Neural progenitor cell (in vitro differentiated cells): ENCODE data around the gene RELT. TPM values are rescaled to one million over a fixed set of nuclear protein-coding genes. Genes with fewer than 3 reads are reported as not detected.

Experiments
- DNase-seq: peaks from one replicate; pipeline ENCODE4 v3.0.0-alpha.2; 2016; ENCODE audit warnings: low spot score
- H2AFZ ChIP-seq: fragments of 200-600 bp; sonication (generic); replicated peaks from 2 replicates; pipeline ENCODE4 v1.6.1; 2016; ENCODE audit warnings: antibody characterized with exemption
- H3F3A ChIP-seq: fragments of 200-600 bp; sonication (generic); 2 replicates; pipeline ENCODE4 v1.6.1; 2016; ENCODE audit warnings: antibody characterized with exemption, low read depth
- H3K27ac ChIP-seq: fragments of 200-600 bp; sonication (generic); 2 replicates; pipeline ENCODE4 v1.5.1; 2016; ENCODE audit warnings: mild to moderate bottlenecking
- H3K27me3 ChIP-seq: fragments of 200-600 bp; sonication (generic); 2 replicates; pipeline ENCODE4 v1.6.1; 2016; ENCODE audit warnings: mild to moderate bottlenecking, moderate library complexity
- H3K36me3 ChIP-seq: fragments of 200-600 bp; sonication (generic); 2 replicates; pipeline ENCODE4 v1.5.1; 2016
- H3K4me1 ChIP-seq: fragments of 200-600 bp; sonication (generic); 2 replicates; pipeline ENCODE4 v1.6.1; 2016; ENCODE audit warnings: mixed run types
- H3K4me2 ChIP-seq: fragments of 200-600 bp; sonication (generic); 2 replicates; pipeline ENCODE4 v1.6.1; 2016
- H3K4me3 ChIP-seq: fragments of 200-600 bp; sonication (generic); 2 replicates; pipeline ENCODE4 v1.5.1; 2016
- H3K79me2 ChIP-seq: fragments of 200-600 bp; sonication (generic); 2 replicates; pipeline ENCODE4 v1.6.1; 2016; ENCODE audit warnings: low read depth
- H3K9ac ChIP-seq: fragments of 200-600 bp; sonication (generic); 2 replicates; pipeline ENCODE4 v1.6.1; 2016
- H3K9me3 ChIP-seq: fragments of 200-600 bp; sonication (generic); 2 replicates; pipeline ENCODE4 v1.5.1; 2016; ENCODE audit warnings: low read depth
- H4K20me1 ChIP-seq: fragments of 200-600 bp; sonication (generic); 2 replicates; pipeline ENCODE4 v1.6.1; 2016; ENCODE audit warnings: low read depth
- H3K27ac Mint-ChIP-seq: 3 replicates; pipeline ENCODE4 v1.8.0; 2021; ENCODE audit warnings: mixed read lengths
- H3K27me3 Mint-ChIP-seq: 2 replicates; pipeline ENCODE4 v1.8.0; 2022; ENCODE audit warnings: low read depth, mild to moderate bottlenecking, inconsistent platforms, moderate library complexity, mixed read lengths; ENCODE audit not compliant: insufficient read depth
- H3K36me3 Mint-ChIP-seq: 3 replicates; pipeline ENCODE4 v1.8.0; 2021; ENCODE audit warnings: mixed read lengths
- H3K4me1 Mint-ChIP-seq: 3 replicates; pipeline ENCODE4 v1.8.0; 2021; ENCODE audit warnings: mixed read lengths
- H3K4me3 Mint-ChIP-seq: 3 replicates; pipeline ENCODE4 v1.8.0; 2021; ENCODE audit warnings: mild to moderate bottlenecking, moderate library complexity, mixed read lengths
- H3K9me3 Mint-ChIP-seq: 3 replicates; pipeline ENCODE4 v1.8.0; 2020; ENCODE audit warnings: mixed read lengths
- EZH2 ChIP-seq: fragments of 200-600 bp; sonication (generic); IDR thresholded peaks from 2 replicates; pipeline ENCODE4 v1.6.1; 2017; ENCODE audit warnings: antibody characterized with exemption, mild to moderate bottlenecking, moderate library complexity
- EZH2phosphoT487 ChIP-seq: fragments of 200-600 bp; sonication (generic); IDR thresholded peaks from 2 replicates; pipeline ENCODE4 v1.6.1; 2017; ENCODE audit warnings: antibody characterized with exemption
- total RNA-seq: library from RNA; depleted of rRNA; stranded (reverse); fragments of >200 nt; gene quantifications from 2 replicates; pipeline ENCODE4 v1.2.3, GENCODE V29; 2015; ENCODE audit warnings: low replicate concordance
- TF ChIP-seq, protein P1 (sequence below): fragments of 200-600 bp; sonication (generic); IDR thresholded peaks from 2 replicates; pipeline ENCODE4 v1.5.1; 2017; ENCODE audit warnings: antibody characterized with exemption, mild to moderate bottlenecking

The RELT gene
- total RNA-seq, 1 donor from 2014 or later = 5.4 TPM

- H3K9me3 ChIP-seq = no peaks in the 10 kb centered on the region
- no peak overlapping the region for H3K27ac ChIP-seq
- Mint-ChIP-seq H3K4me1 (peaks cover 45% of the 10 kb centered on the region), H3K27ac (no peak overlapping the region), H3K36me3 (no peaks in the 10 kb centered on the region), H3K9me3 (no peaks in the 10 kb centered on the region), H3K4me3 (no peak overlapping the region), H3K27me3 (peaks cover 10% of the 10 kb centered on the region)
- H3K4me3 ChIP-seq = no peak overlapping the region
- H3F3A ChIP-seq = no peaks in the 10 kb centered on the region
- H3K79me2 ChIP-seq = peaks cover 56% of the 10 kb centered on the region
- H3K4me1 ChIP-seq = peaks cover 24% of the 10 kb centered on the region
- no peaks in the 10 kb centered on the region for H3K36me3 ChIP-seq
- peaks cover 5% of the 10 kb centered on the region for H3K27me3 ChIP-seq
- H3K9ac ChIP-seq = no peak overlapping the region
- DNase-seq = no peak
- no peak for TF ChIP-seq EZH2
- H3K4me2 ChIP-seq = no peak overlapping the region
- peaks cover 76% of the 10 kb centered on the region for H4K20me1 ChIP-seq
- H2AFZ ChIP-seq = no peak overlapping the region
These were observed 4.1 kb downstream of the RELT start for GRCh38 chr11:73380331-73380730.

- peaks cover 60% of the 10 kb centered on the region for H3K79me2 ChIP-seq
- H3K9ac ChIP-seq = no peak overlapping the region
- H3K36me3 Mint-ChIP-seq = no peaks in the 10 kb centered on the region
These were observed 4.8 kb downstream of the RELT start for GRCh38 chr11:73380897-73381410.

GRCh38 chr11:73381589-73381988, 5.4 kb downstream of the RELT start:
- no peak overlapping the region for H3K4me2 ChIP-seq
- no peak overlapping the region for H3K27ac ChIP-seq
- H3K9me3 ChIP-seq = no peaks in the 10 kb centered on the region
- H3K27me3 ChIP-seq = peaks cover 4% of the 10 kb centered on the region
- H3K36me3 ChIP-seq = no peaks in the 10 kb centered on the region
- H3F3A ChIP-seq = no peaks in the 10 kb centered on the region
- H3K4me1 ChIP-seq = peaks cover 20% of the 10 kb centered on the region
- H3K79me2 ChIP-seq = peaks cover 65% of the 10 kb centered on the region
- Mint-ChIP-seq H3K4me3 (no peak overlapping the region), H3K9me3 (no peaks in the 10 kb centered on the region), H3K27me3 (peaks cover 10% of the 10 kb centered on the region), H3K27ac (no peak overlapping the region), H3K36me3 (no peaks in the 10 kb centered on the region), H3K4me1 (peaks cover 51% of the 10 kb centered on the region)
- TF ChIP-seq EZH2phosphoT487 (no peak), EZH2 (no peak)
- TF ChIP-seq, protein P1, sequence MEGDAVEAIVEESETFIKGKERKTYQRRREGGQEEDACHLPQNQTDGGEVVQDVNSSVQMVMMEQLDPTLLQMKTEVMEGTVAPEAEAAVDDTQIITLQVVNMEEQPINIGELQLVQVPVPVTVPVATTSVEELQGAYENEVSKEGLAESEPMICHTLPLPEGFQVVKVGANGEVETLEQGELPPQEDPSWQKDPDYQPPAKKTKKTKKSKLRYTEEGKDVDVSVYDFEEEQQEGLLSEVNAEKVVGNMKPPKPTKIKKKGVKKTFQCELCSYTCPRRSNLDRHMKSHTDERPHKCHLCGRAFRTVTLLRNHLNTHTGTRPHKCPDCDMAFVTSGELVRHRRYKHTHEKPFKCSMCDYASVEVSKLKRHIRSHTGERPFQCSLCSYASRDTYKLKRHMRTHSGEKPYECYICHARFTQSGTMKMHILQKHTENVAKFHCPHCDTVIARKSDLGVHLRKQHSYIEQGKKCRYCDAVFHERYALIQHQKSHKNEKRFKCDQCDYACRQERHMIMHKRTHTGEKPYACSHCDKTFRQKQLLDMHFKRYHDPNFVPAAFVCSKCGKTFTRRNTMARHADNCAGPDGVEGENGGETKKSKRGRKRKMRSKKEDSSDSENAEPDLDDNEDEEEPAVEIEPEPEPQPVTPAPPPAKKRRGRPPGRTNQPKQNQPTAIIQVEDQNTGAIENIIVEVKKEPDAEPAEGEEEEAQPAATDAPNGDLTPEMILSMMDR = no peak
- H4K20me1 ChIP-seq = peaks cover 88% of the 10 kb centered on the region
- H3K4me3 ChIP-seq = no peak overlapping the region
- DNase-seq = no peak
- H2AFZ ChIP-seq = no peak overlapping the region
- H3K9ac ChIP-seq = no peak overlapping the region

More at GRCh38 chr11:73380897-73381410, 4.8 kb downstream of the RELT start:
- no peak overlapping the region for H3K4me3 ChIP-seq
- no peaks in the 10 kb centered on the region for H3K9me3 ChIP-seq
- H3K4me2 ChIP-seq = no peak overlapping the region
- H3K4me1 ChIP-seq = peaks cover 20% of the 10 kb centered on the region
- peaks cover 5% of the 10 kb centered on the region for H3K27me3 ChIP-seq
- no peak overlapping the region for H2AFZ ChIP-seq
- peak; percentile 17 for DNase-seq
- TF ChIP-seq EZH2 = no peak
- TF ChIP-seq, protein P1 = no peak
- Mint-ChIP-seq H3K27ac (no peak overlapping the region), H3K4me3 (no peak overlapping the region), H3K27me3 (peaks cover 10% of the 10 kb centered on the region), H3K4me1 (peaks cover 45% of the 10 kb centered on the region), H3K9me3 (no peaks in the 10 kb centered on the region)
- peaks cover 82% of the 10 kb centered on the region for H4K20me1 ChIP-seq
- H3K36me3 ChIP-seq = no peaks in the 10 kb centered on the region
- H3K27ac ChIP-seq = no peak overlapping the region
- H3F3A ChIP-seq = no peaks in the 10 kb centered on the region

- no peak overlapping the region for H3K4me2 ChIP-seq
- H3K27me3 ChIP-seq = no peaks in the 10 kb centered on the region
- H3F3A ChIP-seq = no peaks in the 10 kb centered on the region
- peaks cover 7% of the 10 kb centered on the region for H3K27me3 Mint-ChIP-seq
- H3K36me3 ChIP-seq = no peaks in the 10 kb centered on the region
- H3K4me1 ChIP-seq = peaks cover 20% of the 10 kb centered on the region
- H2AFZ ChIP-seq = no peak overlapping the region
- no peaks in the 10 kb centered on the region for H3K9me3 ChIP-seq
- peaks cover 92% of the 10 kb centered on the region for H4K20me1 ChIP-seq
- H3K9me3 Mint-ChIP-seq = no peaks in the 10 kb centered on the region
- H3K4me3 ChIP-seq = no peak overlapping the region
- H3K27ac ChIP-seq = no peak overlapping the region
- no peak overlapping the region for H3K4me3 Mint-ChIP-seq
- peaks cover 61% of the 10 kb centered on the region for H3K79me2 ChIP-seq
- H3K27ac Mint-ChIP-seq = peak overlapping the region; percentile 69
- no peak for DNase-seq
- no peaks in the 10 kb centered on the region for H3K36me3 Mint-ChIP-seq
- TF ChIP-seq EZH2phosphoT487 (no peak), EZH2 (no peak)
- TF ChIP-seq, protein P1 = no peak
- no peak overlapping the region for H3K9ac ChIP-seq
- peaks cover 50% of the 10 kb centered on the region for H3K4me1 Mint-ChIP-seq
These were observed 6.0 kb downstream of the RELT start for GRCh38 chr11:73382183-73382582.
